Astrocyte (in vitro differentiated cells and primary cell): ENCODE results near the gene HTR4.

Source experiments
- EZH2 ChIP-seq: IDR thresholded peaks from 2 replicates; pipeline ENCODE4 v1.6.1; 2012; ENCODE audit warnings: mild to moderate bottlenecking, low read length, inconsistent platforms; ENCODE audit not compliant: insufficient read depth
- TF ChIP-seq, protein P1 (sequence below): IDR thresholded peaks from 2 replicates; pipeline ENCODE4 v1.5.1; 2011; ENCODE audit warnings: low read depth, mild to moderate bottlenecking, inconsistent platforms, low read length, moderate library complexity; ENCODE audit not compliant: insufficient read depth

GRCh38 chr5:148507648-148508047, 146.7 kb downstream of the HTR4 start:
- TF ChIP-seq, protein P1, sequence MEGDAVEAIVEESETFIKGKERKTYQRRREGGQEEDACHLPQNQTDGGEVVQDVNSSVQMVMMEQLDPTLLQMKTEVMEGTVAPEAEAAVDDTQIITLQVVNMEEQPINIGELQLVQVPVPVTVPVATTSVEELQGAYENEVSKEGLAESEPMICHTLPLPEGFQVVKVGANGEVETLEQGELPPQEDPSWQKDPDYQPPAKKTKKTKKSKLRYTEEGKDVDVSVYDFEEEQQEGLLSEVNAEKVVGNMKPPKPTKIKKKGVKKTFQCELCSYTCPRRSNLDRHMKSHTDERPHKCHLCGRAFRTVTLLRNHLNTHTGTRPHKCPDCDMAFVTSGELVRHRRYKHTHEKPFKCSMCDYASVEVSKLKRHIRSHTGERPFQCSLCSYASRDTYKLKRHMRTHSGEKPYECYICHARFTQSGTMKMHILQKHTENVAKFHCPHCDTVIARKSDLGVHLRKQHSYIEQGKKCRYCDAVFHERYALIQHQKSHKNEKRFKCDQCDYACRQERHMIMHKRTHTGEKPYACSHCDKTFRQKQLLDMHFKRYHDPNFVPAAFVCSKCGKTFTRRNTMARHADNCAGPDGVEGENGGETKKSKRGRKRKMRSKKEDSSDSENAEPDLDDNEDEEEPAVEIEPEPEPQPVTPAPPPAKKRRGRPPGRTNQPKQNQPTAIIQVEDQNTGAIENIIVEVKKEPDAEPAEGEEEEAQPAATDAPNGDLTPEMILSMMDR, result no peak
- no peak for TF ChIP-seq EZH2
